Ramos (cell line): Measurements from ENCODE around the gene TFDP1.
"Not testable (repeated sequence)": the region's sequence is repeated elsewhere in the genome, so short reads cannot be mapped to it uniquely, and the experiment has no call there.

Experiments
- in situ Hi-C: fragments of 300-500 bp; cut with MboI; formaldehyde crosslinking; loops from one replicate; pipeline ENCODE4 v1.14.3; 2022; ENCODE audit warnings: low sequenced_read_pairs; ENCODE audit not compliant: unreplicated experiment

The TFDP1 gene

GRCh38 chr13:113594066-113594821, 9.7 kb downstream of the TFDP1 start:
- in situ Hi-C loops: not testable (repeated sequence)

DNA sequence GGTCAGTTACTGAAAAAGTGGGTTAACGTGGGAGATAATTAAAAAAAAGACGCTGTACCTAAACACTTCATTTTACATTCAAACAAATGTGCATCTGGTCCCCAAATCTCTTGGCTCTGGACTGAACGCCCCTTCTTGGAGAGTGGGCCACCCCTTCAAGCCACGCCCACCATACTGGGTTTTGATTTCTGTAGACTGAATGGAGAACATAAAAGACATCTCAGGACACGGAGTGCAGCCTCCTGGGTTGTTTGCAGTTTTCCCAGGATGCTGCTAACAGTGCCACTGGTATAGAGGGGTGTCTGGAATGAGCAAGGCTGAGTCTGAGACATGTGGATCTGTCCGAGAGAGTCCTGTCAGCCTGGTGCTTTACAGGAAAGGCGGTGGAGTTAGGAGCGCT, 10.6 kb downstream of the TFDP1 start:
- in situ Hi-C loops: no loop called here

DNA sequence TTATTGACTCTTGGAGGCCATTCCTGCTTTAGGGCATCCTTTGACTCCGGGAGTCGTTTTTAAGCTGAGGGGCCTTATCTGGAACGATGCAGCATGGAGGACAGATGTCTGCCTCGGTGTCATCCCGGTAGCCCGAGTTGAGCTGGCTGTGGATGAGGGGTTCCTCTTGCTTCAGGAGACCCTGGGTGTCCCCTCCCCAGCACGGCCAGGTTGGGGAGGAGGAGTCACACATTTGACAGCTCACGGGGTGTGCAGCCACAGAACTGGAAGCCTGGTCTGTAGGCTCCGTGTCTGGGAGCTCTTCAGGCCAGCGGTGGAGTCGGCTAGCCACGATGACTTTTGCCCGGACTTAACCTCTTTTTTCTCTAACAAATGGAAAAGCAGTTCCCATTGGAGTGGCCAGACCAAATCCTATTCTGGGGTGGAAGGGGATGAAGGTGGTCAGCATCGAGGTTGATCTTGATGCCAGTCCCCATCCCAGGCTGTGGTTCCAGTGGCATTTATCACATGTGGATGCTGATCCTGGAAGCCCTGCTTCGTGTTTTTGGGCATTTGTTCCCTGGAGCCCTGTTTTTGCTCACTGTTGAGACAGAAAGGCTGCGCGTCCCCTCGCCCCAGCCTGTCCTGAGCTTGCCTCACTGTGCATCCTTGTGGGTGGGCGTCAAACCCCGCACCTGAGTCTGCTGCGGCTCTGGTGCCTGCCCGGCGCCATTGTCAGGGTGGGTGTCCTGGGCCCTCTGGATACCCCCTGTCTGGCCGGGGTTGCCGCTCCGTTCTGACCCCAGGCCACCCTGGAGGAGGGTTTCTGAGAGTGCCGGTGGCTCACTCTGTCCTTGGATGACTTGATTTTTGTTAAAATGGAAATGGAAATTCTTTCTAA, 12.0 kb downstream of the TFDP1 start:
- in situ Hi-C loops: no loop called here

GRCh38 chr13:113597391-113598080, 13.0 kb downstream of the TFDP1 start:
- in situ Hi-C loops: no loop called here

DNA sequence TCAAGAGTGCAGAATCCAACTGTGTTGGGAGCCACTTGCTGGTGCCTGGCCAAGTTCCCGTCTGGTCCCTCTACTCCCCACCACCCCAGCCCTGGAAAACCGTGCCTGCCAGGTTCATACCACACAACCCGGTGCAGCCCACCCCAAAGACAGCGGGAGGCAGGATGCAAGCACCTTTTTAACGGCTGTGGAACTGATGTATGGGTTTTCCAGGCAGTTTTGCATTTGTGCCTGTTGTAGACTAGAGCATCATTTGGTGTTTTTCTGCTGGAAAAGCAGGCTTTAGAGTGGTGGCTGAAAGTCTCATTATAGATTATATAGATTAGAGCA, 13.5 kb downstream of the TFDP1 start:
- in situ Hi-C loops: no loop called here

DNA sequence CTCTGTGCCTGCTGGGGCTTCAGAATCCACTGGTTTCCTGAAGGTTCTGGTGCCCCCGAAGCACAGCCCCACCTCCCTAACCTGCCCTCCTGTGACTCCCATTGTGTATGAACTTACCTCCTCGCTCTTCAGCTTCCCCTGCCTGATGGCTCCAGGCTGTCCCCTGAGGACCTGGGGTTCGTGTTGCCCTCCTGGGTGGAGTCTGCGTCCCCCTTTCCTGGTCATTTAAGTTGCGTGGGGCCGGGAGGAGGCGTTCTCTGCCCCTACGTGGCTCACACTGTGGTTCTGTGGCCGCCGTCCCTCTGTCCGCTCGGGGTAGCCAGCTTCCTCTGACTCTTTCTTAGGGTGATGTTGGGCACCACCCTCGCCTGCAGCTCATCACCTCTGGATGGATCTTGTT, 13.9 kb downstream of the TFDP1 start:
- in situ Hi-C loops: no loop called here

GRCh38 chr13:113599391-113599790, 14.8 kb downstream of the TFDP1 start:
- in situ Hi-C loops: no loop called here

- in situ Hi-C loops: no loop called here
These were observed 16.9 kb downstream of the TFDP1 start for GRCh38 chr13:113601166-113602070.

GRCh38 chr13:113602291-113602988, 17.9 kb downstream of the TFDP1 start:
- in situ Hi-C loops: no loop called here

DNA sequence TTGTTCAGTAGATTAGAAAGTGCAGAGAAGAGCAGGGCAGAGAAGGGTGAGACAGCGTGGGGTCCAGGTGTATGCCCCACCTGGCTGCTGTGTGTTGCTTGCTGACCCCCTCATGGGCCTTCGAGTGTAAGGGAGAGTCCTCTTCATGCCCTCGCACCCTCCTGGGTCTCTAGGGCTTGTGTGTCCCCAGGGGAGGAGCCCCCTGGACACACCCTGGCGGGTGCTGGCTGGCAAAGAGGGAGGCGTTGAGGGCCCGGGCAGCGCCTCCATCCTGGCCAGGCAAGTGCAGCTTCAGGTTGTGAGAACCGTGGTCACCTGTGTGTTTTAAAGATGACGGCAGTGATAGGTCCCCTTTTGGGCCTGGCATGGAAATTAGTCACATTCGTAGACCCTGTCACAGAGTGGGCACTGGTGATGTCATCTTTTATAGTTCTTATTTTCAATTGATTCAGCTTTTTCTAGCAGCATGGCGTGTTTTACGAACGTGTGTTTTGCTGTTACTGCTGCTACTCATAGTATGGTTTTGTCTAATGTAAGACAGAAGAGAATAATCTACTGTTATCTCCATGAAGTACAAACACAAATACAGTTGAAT, 18.7 kb downstream of the TFDP1 start:
- in situ Hi-C loops: no loop called here

GRCh38 chr13:113604186-113604585, 19.6 kb downstream of the TFDP1 start:
- in situ Hi-C loops: no loop called here

DNA sequence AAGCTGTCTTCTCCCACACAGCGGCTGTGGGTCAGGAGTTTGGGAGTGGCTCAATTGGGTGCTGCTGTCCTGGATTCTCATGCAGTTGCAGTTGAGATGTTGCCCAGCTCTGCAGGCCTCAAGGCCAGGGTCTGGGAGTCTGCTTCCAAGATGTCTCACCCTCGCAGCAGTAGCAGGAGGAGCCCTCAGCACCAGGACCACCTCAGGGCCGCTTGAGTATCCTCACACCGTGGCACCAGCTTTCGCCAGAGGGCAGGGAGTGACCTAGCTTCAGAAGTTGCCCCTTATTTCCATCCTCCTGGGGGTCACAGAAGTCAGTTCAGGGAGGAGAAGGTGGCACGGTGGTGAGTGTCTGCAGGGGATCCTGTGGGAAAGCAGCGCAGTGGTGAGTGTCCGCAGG, 20.9 kb downstream of the TFDP1 start:
- in situ Hi-C loops: no loop called here

DNA sequence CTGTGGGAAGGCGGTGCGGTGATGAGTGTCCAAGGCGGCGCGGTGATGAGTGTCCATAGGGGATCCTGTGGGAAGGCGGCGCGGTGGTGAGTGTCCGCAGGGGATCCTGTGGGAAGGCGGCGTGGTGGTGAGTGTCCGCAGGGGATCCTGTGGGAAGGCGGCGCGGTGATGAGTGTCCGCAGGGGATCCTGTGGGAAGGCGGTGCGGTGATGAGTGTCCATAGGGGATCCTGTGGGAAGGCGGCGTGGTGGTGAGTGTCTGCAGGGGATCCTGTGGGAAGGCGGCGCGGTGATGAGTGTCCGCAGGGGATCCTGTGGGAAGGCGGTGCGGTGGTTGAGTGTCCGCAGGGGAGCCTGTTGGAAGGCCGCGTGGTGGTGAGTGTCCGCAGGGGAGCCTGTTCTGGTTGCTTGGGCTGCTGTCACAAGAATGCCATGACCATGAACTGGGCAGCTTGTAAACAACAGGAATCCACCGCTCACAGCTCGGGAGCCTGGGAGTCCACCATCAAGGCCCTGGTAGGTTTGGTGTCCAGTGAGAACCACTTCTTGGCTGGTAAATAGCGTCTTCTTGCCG, 21.4 kb downstream of the TFDP1 start:
- in situ Hi-C loops: no loop called here

- in situ Hi-C loops: no loop called here
These were observed 22.7 kb downstream of the TFDP1 start for GRCh38 chr13:113607056-113607888.

GRCh38 chr13:113607889-113608635, 23.5 kb downstream of the TFDP1 start:
- in situ Hi-C loops: no loop called here

DNA sequence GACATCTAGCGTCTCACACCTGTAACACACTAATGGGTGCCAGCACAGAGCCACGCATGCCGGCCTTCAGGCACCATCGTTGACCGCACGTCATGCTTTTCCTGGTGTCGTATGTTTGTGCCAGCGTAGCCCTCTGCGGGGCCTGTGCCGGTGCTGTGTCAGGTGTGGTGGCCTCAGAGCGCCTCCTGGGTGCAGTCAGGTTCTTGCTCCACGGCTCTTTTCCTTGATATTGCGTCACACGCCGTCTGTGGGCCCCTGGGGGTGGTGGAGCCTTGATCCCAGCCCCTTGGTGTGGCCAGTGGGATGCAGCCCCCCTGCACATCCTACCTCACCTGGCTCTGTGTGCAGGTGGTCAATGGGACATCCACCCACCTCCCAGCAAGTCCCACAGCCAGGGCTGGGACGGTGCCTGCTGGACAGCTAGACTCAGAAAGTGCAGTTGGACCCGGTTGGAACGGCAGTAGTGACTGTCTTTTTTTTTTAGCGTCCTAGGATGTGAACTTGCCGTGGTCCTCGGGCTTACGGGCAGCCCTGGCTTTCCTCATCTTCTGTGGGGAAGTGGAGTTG, 24.5 kb downstream of the TFDP1 start:
- in situ Hi-C loops: no loop called here

DNA sequence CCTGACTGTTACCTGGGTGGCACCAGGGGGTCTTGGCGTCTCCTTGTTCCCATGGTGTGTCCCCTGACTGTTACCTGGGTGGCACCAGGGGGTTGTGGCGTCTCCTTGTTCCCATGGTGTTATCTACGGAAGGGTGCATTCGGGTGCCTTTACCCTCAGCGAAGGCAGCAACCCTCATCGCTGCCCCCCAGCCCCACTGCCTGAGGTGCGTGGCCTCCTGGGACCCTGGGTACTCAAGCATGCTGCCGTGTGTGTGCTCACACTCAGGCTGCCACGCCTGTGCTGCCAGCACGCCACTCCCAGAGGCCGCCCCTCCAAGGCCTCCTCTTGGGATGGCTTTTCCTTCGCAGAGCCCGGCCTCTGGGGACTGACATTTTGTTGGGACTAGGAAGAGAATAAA, 25.1 kb downstream of the TFDP1 start:
- in situ Hi-C loops: no loop called here
